Measurements from ENCODE around the gene PPAN. TPM values are rescaled to one million over a fixed set of nuclear protein-coding genes. Genes with fewer than 3 reads are reported as not detected.
A peak's percentile ranks its signal among the peaks of the same experiment; 100 is the strongest.

Gene PPAN
- total RNA-seq, 1 experiment from 2014 or later: 63.3 TPM

GRCh38 chr19:10137751-10138682, 31.9 kb downstream of the PPAN start:
- H3K9me3 ChIP-seq (ENCODE audit: control insufficient read depth, insufficient read depth, low read depth, low read length): no peaks in the 10 kb centered on the region
- H3K36me3 ChIP-seq (ENCODE audit: control insufficient read depth, insufficient read depth, low read length): peaks cover 6% of the 10 kb centered on the region
- POLR2A ChIA-PET: no interaction called here
- H3K27me3 ChIP-seq (ENCODE audit: control insufficient read depth, insufficient read depth, low read length): no peaks in the 10 kb centered on the region
- H3K4me3 ChIP-seq (ENCODE audit: low read depth in 2 of 2, low read length in 2 of 2): no peak overlapping the region
- DNase-seq (ENCODE audit: low read depth, low spot score): no peak
- H3K4me1 ChIP-seq (ENCODE audit: control insufficient read depth, insufficient read depth, low read length): no peaks in the 10 kb centered on the region
- H3K27ac ChIP-seq (ENCODE audit: low read length): no peak overlapping the region
- TF ChIP-seq POLR2AphosphoS5 (IDR thresholded peaks at IDR 0.05; ENCODE audit: low read depth, low read length): no peak
- no peak for TF ChIP-seq TCF7L2 (IDR thresholded peaks at IDR 0.05; ENCODE audit: low read depth, low read length)
- no peak for TF ChIP-seq CTCF (IDR thresholded peaks at IDR 0.05)
- no peak for TF ChIP-seq SIN3A (IDR thresholded peaks at IDR 0.05; ENCODE audit: borderline replicate concordance, insufficient read depth, low read depth, low read length)
- TF ChIP-seq, protein P1, sequence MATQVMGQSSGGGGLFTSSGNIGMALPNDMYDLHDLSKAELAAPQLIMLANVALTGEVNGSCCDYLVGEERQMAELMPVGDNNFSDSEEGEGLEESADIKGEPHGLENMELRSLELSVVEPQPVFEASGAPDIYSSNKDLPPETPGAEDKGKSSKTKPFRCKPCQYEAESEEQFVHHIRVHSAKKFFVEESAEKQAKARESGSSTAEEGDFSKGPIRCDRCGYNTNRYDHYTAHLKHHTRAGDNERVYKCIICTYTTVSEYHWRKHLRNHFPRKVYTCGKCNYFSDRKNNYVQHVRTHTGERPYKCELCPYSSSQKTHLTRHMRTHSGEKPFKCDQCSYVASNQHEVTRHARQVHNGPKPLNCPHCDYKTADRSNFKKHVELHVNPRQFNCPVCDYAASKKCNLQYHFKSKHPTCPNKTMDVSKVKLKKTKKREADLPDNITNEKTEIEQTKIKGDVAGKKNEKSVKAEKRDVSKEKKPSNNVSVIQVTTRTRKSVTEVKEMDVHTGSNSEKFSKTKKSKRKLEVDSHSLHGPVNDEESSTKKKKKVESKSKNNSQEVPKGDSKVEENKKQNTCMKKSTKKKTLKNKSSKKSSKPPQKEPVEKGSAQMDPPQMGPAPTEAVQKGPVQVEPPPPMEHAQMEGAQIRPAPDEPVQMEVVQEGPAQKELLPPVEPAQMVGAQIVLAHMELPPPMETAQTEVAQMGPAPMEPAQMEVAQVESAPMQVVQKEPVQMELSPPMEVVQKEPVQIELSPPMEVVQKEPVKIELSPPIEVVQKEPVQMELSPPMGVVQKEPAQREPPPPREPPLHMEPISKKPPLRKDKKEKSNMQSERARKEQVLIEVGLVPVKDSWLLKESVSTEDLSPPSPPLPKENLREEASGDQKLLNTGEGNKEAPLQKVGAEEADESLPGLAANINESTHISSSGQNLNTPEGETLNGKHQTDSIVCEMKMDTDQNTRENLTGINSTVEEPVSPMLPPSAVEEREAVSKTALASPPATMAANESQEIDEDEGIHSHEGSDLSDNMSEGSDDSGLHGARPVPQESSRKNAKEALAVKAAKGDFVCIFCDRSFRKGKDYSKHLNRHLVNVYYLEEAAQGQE (IDR thresholded peaks at IDR 0.05; ENCODE audit: insufficient read depth in 1 of 2, low read depth in 2 of 2, low read length in 1 of 2): no peak
- no TSS peak for BruUV-seq (replicated peaks)
- intact Hi-C loops (cut with micrococcal nuclease; ENCODE audit: unreplicated experiment) (no loop called here), in situ Hi-C loops (cut with HindIII; ENCODE audit: low pct_unique_long_range_greater_than_20kb, low sequenced_read_pairs) (no loop called here)
- ATAC-seq: peak; percentile 20; the same call in 1 of the 2 replicates
- CTCF ChIA-PET: no interaction called here

GRCh38 chr19:10138879-10139795, 33.0 kb downstream of the PPAN start:
- H3K36me3 ChIP-seq (ENCODE audit: control insufficient read depth, insufficient read depth, low read length): peaks cover 6% of the 10 kb centered on the region

More at GRCh38 chr19:10138879-10139795, 33.0 kb downstream of the PPAN start:
- DNase-seq (ENCODE audit: low read depth, low spot score): no peak
- no peak for ATAC-seq
- in situ Hi-C loops (cut with HindIII; ENCODE audit: low pct_unique_long_range_greater_than_20kb, low sequenced_read_pairs): no loop called here
- H3K4me1 ChIP-seq (ENCODE audit: control insufficient read depth, insufficient read depth, low read length): no peaks in the 10 kb centered on the region
- no peaks in the 10 kb centered on the region for H3K27me3 ChIP-seq (ENCODE audit: control insufficient read depth, insufficient read depth, low read length)
- H3K9me3 ChIP-seq (ENCODE audit: control insufficient read depth, insufficient read depth, low read depth, low read length): no peaks in the 10 kb centered on the region
- intact Hi-C loops (cut with micrococcal nuclease; ENCODE audit: unreplicated experiment): no loop called here
- TF ChIP-seq POLR2AphosphoS5 (IDR thresholded peaks at IDR 0.05; ENCODE audit: low read depth, low read length): no peak
- no peak for TF ChIP-seq SIN3A (IDR thresholded peaks at IDR 0.05; ENCODE audit: borderline replicate concordance, insufficient read depth, low read depth, low read length)
- no peak for TF ChIP-seq CTCF (IDR thresholded peaks at IDR 0.05)
- no peak for TF ChIP-seq TCF7L2 (IDR thresholded peaks at IDR 0.05; ENCODE audit: low read depth, low read length)
- TF ChIP-seq, protein P1 (IDR thresholded peaks at IDR 0.05; ENCODE audit: insufficient read depth in 1 of 2, low read depth in 2 of 2, low read length in 1 of 2): no peak
- ChIA-PET POLR2A (no interaction called here), CTCF (no interaction called here)
- BruUV-seq (replicated peaks): no TSS peak
- no peak overlapping the region for H3K27ac ChIP-seq (ENCODE audit: low read length)
- H3K4me3 ChIP-seq (ENCODE audit: low read depth in 2 of 2, low read length in 2 of 2): no peak overlapping the region
